Calu3 (cell line): ENCODE measurements around the gene HAUS6. TPM values are rescaled to one million over a fixed set of nuclear protein-coding genes. Genes with fewer than 3 reads are reported as not detected.

Experiments used
- BruUV-seq: library from RNA; stranded (reverse); fragments of 400-500 nt; replicated peaks from 2 replicates; lab custom pipeline; 2021; lab: Mats Ljungman, UMichigan
- CTCF ChIA-PET: fragments of 300-600 bp; sonication (Branson Sonifier 250); formaldehyde crosslinking; loops from one replicate; lab custom pipeline; 2022; ENCODE audit warnings: antibody characterized with exemption; lab: Charles Lee
- DNase-seq: peaks from one replicate; pipeline ENCODE4 v3.0.0; 2022
- H3K27ac Mint-ChIP-seq: one replicate; pipeline ENCODE4 v1.8.0; 2022; ENCODE audit warnings: mixed read lengths; ENCODE audit not compliant: unreplicated experiment
- H3K27me3 Mint-ChIP-seq: one replicate; pipeline ENCODE4 v1.8.0; 2022; ENCODE audit warnings: mixed read lengths; ENCODE audit not compliant: unreplicated experiment
- H3K36me3 Mint-ChIP-seq: one replicate; pipeline ENCODE4 v1.8.0; 2022; ENCODE audit warnings: mild to moderate bottlenecking, moderate library complexity, mixed read lengths; ENCODE audit not compliant: insufficient read depth, unreplicated experiment
- H3K4me1 Mint-ChIP-seq: one replicate; pipeline ENCODE4 v1.8.0; 2022; ENCODE audit warnings: mild to moderate bottlenecking, low read depth, mixed read lengths; ENCODE audit not compliant: unreplicated experiment
- H3K4me3 Mint-ChIP-seq: one replicate; pipeline ENCODE4 v1.8.0; 2022; ENCODE audit warnings: mild to moderate bottlenecking, low read depth, moderate library complexity, mixed read lengths; ENCODE audit not compliant: unreplicated experiment
- H3K9me3 Mint-ChIP-seq: one replicate; pipeline ENCODE4 v1.8.0; 2022; ENCODE audit warnings: low read depth, mixed read lengths; ENCODE audit not compliant: unreplicated experiment
- intact Hi-C: fragments of 100-400 bp; cut with micrococcal nuclease; formaldehyde crosslinking; loops from one replicate; pipeline ENCODE4 v1.10.0; 2022; ENCODE audit not compliant: unreplicated experiment
- total RNA-seq: library from RNA; stranded (reverse); gene quantifications from 2 replicates; pipeline ENCODE4 v1.2.3, GENCODE V29; 2022
- TF ChIP-seq, protein P1 (sequence below): fragments of 200-600 bp; IDR thresholded peaks from one replicate; pipeline ENCODE4 v1.8.0; 2022; ENCODE audit warnings: antibody characterized with exemption; ENCODE audit not compliant: unreplicated experiment

Gene HAUS6
- total RNA-seq, 1 experiment from 2014 or later = 15.7 TPM

GRCh38 chr9:19030899-19031298, 71.8 kb downstream of the HAUS6 start:
- CTCF ChIA-PET = no interaction called here
- DNase-seq = no peak
- TF ChIP-seq, protein P1, sequence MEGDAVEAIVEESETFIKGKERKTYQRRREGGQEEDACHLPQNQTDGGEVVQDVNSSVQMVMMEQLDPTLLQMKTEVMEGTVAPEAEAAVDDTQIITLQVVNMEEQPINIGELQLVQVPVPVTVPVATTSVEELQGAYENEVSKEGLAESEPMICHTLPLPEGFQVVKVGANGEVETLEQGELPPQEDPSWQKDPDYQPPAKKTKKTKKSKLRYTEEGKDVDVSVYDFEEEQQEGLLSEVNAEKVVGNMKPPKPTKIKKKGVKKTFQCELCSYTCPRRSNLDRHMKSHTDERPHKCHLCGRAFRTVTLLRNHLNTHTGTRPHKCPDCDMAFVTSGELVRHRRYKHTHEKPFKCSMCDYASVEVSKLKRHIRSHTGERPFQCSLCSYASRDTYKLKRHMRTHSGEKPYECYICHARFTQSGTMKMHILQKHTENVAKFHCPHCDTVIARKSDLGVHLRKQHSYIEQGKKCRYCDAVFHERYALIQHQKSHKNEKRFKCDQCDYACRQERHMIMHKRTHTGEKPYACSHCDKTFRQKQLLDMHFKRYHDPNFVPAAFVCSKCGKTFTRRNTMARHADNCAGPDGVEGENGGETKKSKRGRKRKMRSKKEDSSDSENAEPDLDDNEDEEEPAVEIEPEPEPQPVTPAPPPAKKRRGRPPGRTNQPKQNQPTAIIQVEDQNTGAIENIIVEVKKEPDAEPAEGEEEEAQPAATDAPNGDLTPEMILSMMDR = no peak
- Mint-ChIP-seq H3K27me3 (peaks cover 15% of the 10 kb centered on the region), H3K9me3 (no peaks in the 10 kb centered on the region), H3K27ac (no peak overlapping the region), H3K4me1 (no peaks in the 10 kb centered on the region), H3K4me3 (no peak overlapping the region), H3K36me3 (no peaks in the 10 kb centered on the region)
- BruUV-seq = no TSS peak
- intact Hi-C loops = no loop called here

DNA sequence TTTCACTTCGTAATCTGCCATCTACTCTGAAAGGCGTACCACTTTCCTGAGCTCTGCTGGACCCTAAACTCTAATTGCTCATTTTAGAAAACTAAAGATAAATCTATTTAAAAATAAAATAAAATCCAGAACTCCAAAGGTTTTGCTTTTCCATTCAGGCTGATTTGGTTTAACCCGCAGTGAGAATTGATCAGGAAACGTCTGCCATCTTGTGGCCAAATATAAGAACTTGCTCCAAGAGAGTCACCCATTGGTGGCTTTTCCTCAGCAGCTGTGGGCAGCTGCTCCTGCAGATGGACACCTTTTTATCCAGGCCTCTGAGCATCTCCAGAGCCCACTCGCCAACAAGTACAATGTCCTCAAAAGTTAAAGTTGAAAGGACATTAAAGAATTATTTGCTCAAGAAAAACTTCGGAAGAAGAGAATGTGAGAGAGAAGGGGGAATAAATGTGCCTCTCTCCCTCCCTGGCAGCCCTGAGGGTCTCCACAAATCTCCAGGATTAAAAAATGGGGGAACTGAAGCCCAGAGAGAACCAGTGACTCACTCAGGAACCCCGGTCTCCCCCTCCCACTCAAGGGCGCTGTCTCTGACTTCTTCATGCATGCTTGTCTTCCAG, 73.8 kb downstream of the HAUS6 start:
- Mint-ChIP-seq H3K36me3 (no peaks in the 10 kb centered on the region), H3K27me3 (peaks cover 15% of the 10 kb centered on the region), H3K4me3 (no peak overlapping the region), H3K9me3 (no peaks in the 10 kb centered on the region), H3K27ac (no peak overlapping the region), H3K4me1 (no peaks in the 10 kb centered on the region)
- no TSS peak for BruUV-seq
- DNase-seq = peak; percentile 42
- TF ChIP-seq, protein P1 = peak; percentile 40
- intact Hi-C loops = loop anchor here (5.0 kb wide), 2 partner anchors 1217 to 1497 kb away; no protein-coding TSS in a partner anchor
- CTCF ChIA-PET = no interaction called here

DNA sequence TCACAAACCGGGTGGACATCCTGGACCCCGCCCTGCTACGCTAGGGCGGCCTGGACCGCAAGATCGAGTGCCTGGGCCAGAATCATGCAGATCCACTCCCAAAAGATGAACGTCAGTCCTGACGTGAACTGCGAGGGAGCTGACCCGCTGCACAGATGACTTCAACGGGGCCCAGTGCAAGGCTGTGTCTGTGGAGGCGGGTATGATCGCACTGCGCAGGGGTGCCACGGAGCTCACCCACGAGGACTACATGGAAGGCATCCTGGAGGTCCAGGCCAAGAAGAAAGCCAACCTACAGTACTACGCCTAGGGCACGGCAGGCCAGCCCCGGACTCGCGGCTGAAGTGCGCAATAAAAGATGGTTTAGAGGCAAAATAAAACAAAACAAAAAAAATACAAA, 74.9 kb downstream of the HAUS6 start:
- peaks cover 15% of the 10 kb centered on the region for H3K27me3 Mint-ChIP-seq
- no peaks in the 10 kb centered on the region for H3K9me3 Mint-ChIP-seq
- no peak overlapping the region for H3K4me3 Mint-ChIP-seq
- TF ChIP-seq, protein P1 = no peak
- no peaks in the 10 kb centered on the region for H3K36me3 Mint-ChIP-seq
- intact Hi-C loops = loop anchor here (5.0 kb wide), 2 partner anchors 1216 to 1496 kb away; no protein-coding TSS in a partner anchor
- CTCF ChIA-PET = no interaction called here
- no TSS peak for BruUV-seq
- no peaks in the 10 kb centered on the region for H3K4me1 Mint-ChIP-seq
- no peak for DNase-seq
- no peak overlapping the region for H3K27ac Mint-ChIP-seq

DNA sequence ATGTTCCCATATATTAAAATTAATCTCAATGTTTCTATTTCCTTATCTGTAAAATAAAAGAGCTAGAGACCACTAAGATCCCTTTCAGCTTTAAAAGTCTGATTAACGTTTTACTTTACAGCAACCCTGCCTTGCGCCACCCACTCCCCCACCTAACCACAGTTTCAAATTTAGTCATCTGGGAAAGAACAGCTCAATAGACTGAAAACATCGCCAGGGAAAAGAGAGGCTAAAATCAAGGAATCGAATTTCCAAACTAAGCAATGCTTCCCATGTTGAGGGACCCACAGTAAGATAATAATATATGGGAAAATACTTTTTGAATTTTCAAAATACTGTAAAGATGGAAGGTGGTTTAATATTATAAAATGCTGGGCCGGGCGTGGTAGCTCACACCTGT, 76.3 kb downstream of the HAUS6 start:
- CTCF ChIA-PET = no interaction called here
- intact Hi-C loops = loop anchor here (5.0 kb wide), 2 partner anchors 1214 to 1494 kb away; no protein-coding TSS in a partner anchor
- no TSS peak for BruUV-seq

More for the DNA sequence above, 76.3 kb downstream of the HAUS6 start:
- Mint-ChIP-seq H3K9me3 (no peaks in the 10 kb centered on the region), H3K27me3 (peaks cover 15% of the 10 kb centered on the region), H3K4me1 (no peaks in the 10 kb centered on the region), H3K27ac (no peak overlapping the region), H3K4me3 (no peak overlapping the region), H3K36me3 (no peaks in the 10 kb centered on the region)
- TF ChIP-seq, protein P1 = no peak
- DNase-seq = no peak
